ENCODE data around the gene SLC9C1. TPM values are rescaled to one million over a fixed set of nuclear protein-coding genes. Genes with fewer than 3 reads are reported as not detected.

SLC9C1 gene
- polyA plus RNA-seq, 1 experiment, result not detected

DNA sequence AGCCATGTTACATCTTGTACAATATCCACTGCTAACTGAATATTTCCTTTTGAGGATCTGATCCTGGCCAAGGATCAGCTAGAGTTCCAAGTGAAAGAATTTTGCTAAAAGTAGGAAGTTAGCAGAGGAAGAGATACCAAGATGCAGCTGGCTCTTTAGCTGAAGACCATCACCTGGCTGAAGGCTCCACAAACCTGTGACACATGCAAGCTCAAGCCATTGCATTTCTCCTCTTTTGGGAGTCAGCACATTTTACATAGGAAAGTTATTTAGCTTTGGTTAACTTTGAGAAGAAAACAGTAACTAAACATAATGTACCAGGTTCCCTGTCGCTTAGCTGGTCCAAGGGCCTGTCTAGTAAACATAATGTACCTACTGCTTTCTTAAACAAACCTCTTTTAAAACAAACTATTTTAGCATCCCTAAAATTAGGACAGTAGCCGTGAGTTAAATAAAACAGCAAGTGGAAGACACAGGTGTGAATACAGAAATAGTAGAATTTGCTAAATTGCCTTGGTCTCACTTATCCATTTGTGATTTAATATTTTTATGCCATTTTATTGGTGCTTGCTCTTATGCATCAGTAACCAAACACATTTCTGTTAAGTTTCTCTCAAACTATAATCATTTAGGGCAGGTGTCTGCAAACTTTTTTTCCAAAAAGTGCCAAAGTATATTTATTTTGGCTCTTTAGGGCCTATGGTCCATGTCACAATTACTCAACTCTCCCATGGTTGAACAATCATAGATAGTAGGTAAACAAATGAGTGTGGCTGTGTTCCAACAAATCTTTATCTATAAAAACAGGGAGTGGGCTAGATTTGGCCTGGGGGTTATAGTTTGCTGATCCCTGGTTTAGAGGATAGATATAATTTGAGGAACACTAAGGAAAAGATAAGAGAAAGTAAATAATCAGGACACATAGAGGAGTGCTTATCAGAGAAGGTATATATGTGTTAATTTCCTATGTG is 172.2 kb downstream of the SLC9C1 start:
- Histone ChIP-seq H3K4me3 (ENCODE audit: low read depth, low read length) (no peak overlapping the region), H3K27me3 (ENCODE audit: control insufficient read depth, insufficient read depth, low read length) (no peaks in the 10 kb centered on the region), H3K36me3 (ENCODE audit: control insufficient read depth, insufficient read depth, low read length) (peaks cover 2% of the 10 kb centered on the region)
- CTCF ChIA-PET, result interaction anchor here (0.9 to 1.2 kb wide), 2 partner anchors 11 to 171 kb away, joined by 3 to 4 read pairs; partner anchors contain the start of gene GCSAM
- TF ChIP-seq, protein P1, sequence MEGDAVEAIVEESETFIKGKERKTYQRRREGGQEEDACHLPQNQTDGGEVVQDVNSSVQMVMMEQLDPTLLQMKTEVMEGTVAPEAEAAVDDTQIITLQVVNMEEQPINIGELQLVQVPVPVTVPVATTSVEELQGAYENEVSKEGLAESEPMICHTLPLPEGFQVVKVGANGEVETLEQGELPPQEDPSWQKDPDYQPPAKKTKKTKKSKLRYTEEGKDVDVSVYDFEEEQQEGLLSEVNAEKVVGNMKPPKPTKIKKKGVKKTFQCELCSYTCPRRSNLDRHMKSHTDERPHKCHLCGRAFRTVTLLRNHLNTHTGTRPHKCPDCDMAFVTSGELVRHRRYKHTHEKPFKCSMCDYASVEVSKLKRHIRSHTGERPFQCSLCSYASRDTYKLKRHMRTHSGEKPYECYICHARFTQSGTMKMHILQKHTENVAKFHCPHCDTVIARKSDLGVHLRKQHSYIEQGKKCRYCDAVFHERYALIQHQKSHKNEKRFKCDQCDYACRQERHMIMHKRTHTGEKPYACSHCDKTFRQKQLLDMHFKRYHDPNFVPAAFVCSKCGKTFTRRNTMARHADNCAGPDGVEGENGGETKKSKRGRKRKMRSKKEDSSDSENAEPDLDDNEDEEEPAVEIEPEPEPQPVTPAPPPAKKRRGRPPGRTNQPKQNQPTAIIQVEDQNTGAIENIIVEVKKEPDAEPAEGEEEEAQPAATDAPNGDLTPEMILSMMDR (IDR thresholded peaks at IDR 0.05; ENCODE audit: insufficient read depth, low read depth, low read length), result no peak
- no peak for DNase-seq (ENCODE audit: low read depth)
- POLR2A ChIA-PET, result no interaction called here

DNA sequence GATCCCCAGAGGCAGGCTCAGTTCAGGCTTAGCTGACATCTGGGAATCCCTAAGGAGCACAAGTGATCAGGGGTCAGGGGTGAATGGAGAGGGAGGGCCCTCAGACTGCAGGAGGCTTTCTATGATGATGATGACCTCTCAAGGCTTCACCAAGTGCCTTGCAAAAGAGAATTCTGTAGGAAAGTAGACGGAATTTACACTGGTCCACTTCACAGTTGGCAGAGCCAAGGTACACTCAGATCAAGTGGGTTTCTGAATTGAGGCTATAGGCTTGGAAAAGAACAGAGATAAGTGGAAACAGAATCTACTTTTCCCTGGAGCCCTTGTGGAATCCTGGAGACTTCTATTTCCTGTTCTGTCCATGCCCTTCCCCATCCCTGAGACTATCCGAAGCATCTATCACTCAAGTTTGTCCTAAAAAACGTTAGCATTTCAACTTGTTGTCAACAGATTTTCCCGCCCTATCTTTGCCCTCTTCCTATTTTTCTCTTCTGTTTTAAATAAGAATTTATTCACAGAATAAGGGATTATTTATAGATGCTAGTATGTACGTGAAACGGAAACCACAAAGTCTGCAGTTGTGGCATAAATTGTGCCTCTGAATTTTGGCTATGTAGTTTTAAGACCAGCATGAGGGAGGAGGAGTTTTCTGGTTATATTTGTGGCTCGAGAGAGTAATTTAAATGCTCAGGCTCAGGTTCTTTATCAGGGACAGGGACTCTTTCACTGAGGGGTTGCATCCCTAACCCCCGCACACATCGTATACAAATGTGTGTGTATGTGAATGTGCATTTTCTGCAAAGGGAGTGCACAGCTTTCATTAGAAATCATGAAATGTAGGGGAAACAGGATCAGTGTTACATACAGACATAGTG is 173.8 kb downstream of the SLC9C1 start:
- TF ChIP-seq, protein P1 (IDR thresholded peaks at IDR 0.05; ENCODE audit: insufficient read depth, low read depth, low read length), result no peak
- CTCF ChIA-PET, result interaction anchor here (1.6 kb wide), 1 partner anchor 13 kb away, joined by 3 read pairs; no protein-coding TSS in a partner anchor
- Histone ChIP-seq H3K36me3 (ENCODE audit: control insufficient read depth, insufficient read depth, low read length) (peaks cover 6% of the 10 kb centered on the region), H3K27me3 (ENCODE audit: control insufficient read depth, insufficient read depth, low read length) (no peaks in the 10 kb centered on the region), H3K4me3 (ENCODE audit: low read depth, low read length) (no peak overlapping the region)
- POLR2A ChIA-PET, result no interaction called here
- no peak for DNase-seq (ENCODE audit: low read depth)

DNA sequence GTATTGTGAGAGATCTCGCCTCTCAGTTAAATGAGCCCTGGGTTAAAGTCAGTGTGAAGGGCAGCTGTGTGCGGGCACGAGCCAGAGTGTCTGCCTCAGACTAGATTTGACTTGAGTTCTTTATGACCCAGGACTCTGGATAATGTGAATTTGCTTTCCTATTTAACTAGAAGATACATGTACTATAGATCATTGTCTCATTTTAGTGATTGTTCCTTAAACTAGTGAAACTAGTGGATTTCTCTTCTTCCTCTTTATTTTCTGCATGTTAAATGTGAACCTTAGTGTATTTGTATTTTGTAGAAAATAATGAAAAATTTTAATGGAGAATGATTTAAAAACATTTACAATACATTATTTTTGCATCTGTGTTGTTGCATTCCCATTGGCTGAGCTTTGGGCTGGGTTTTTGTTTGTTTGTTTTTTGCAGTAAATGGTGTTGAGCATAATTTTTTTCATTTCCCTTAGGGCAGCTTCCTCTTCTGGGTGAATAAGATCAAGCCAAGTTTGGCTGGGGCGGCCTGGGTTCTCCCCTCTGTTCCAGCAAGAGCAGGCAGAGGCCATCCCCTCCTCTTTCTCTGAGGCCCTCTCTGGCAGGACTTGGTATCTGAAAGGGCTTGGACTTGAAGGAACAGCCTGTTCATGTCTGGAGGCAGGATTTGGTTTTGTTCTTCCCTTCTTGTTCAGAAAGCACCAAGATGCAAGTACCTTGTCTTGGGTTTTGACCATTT is 176.0 kb downstream of the SLC9C1 start:
- CTCF ChIA-PET, result interaction anchor here (0.7 to 1.5 kb wide), 2 partner anchors 12 to 77 kb away, joined by 3 to 6 read pairs; no protein-coding TSS in a partner anchor
- POLR2A ChIA-PET, result no interaction called here

DNA sequence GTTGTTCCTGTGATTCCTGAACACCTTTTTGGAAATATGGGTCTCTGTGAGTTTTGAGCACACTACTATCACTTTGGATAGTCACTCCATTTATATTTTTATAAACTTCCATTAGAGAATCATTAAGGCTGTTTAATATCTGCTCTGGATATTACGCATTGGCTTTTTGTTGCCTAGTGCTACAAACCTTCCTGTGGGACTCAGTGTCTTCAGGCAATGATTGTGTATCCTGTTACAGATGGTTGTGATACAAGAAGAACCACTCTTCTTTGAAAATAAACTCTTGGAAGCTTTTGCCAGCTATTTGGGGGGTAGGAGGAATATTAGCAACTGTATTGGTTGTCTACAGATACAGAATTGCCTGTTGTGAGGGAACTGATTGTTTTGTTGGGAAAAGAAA is 176.6 kb downstream of the SLC9C1 start:
- Histone ChIP-seq H3K36me3 (ENCODE audit: control insufficient read depth, insufficient read depth, low read length) (peaks cover 6% of the 10 kb centered on the region), H3K4me3 (ENCODE audit: low read depth, low read length) (no peak overlapping the region), H3K27me3 (ENCODE audit: control insufficient read depth, insufficient read depth, low read length) (no peaks in the 10 kb centered on the region)
- POLR2A ChIA-PET, result no interaction called here
- CTCF ChIA-PET, result interaction anchor here (1.5 kb wide), 1 partner anchor 11 kb away, joined by 6 read pairs; no protein-coding TSS in a partner anchor
- TF ChIP-seq, protein P1 (IDR thresholded peaks at IDR 0.05; ENCODE audit: insufficient read depth, low read depth, low read length), result no peak
- DNase-seq (ENCODE audit: low read depth), result no peak

More for the DNA sequence above, 176.0 kb downstream of the SLC9C1 start:
- DNase-seq (ENCODE audit: low read depth), result no peak
- H3K36me3 ChIP-seq (ENCODE audit: control insufficient read depth, insufficient read depth, low read length), result peaks cover 6% of the 10 kb centered on the region
- no peak overlapping the region for H3K4me3 ChIP-seq (ENCODE audit: low read depth, low read length)
- no peaks in the 10 kb centered on the region for H3K27me3 ChIP-seq (ENCODE audit: control insufficient read depth, insufficient read depth, low read length)
- TF ChIP-seq, protein P1 (IDR thresholded peaks at IDR 0.05; ENCODE audit: insufficient read depth, low read depth, low read length), result no peak

Data from BJ (cell line).